ENCODE measurements around the gene OLFML2A.

The OLFML2A gene

DNA sequence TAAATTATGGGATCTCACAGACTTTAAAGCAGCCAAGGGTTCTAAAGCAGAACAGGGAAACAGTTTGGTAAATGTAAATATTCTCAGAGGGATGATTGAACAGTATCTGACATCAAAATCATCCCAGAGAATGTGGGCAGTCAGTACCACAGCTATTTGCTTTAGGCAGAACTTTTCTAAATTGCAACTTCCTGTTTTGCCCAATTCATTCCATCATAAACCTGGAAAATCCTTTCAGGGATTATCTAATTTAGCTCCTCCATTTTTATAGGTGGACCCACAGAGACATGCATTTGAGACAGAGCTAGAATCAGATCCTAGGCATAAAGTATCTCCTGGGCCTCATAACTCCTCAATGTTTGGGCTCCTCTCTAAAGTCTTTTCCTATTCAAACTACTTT lies 18.2 kb upstream of the OLFML2A start:
- no peak overlapping the region for H4K12ac ChIP-seq (ENCODE audit: low read depth, low read length)
- H3K27ac ChIP-seq (ENCODE audit: low read depth, low read length): no peak overlapping the region
- no peaks in the 10 kb centered on the region for H3K79me1 ChIP-seq (ENCODE audit: low read length)
- H3K23ac ChIP-seq (ENCODE audit: low read length): no peak overlapping the region
- no peak overlapping the region for H3K4me3 ChIP-seq (ENCODE audit: low read depth, low read length)
- no peak overlapping the region for H3K18ac ChIP-seq (ENCODE audit: low read length)
- H3K9ac ChIP-seq (ENCODE audit: low read length): no peak overlapping the region
- no peak overlapping the region for H3K14ac ChIP-seq (ENCODE audit: low read length)
- H2BK12ac ChIP-seq (ENCODE audit: low read length): no peak overlapping the region
- H2BK120ac ChIP-seq (ENCODE audit: insufficient read depth, low read length, poor library complexity): no peak overlapping the region
- no peak overlapping the region for H3K4ac ChIP-seq (ENCODE audit: low read depth, low read length)
- H4K8ac ChIP-seq (ENCODE audit: low read depth, low read length): no peak overlapping the region
- no peaks in the 10 kb centered on the region for H3K79me2 ChIP-seq (ENCODE audit: control insufficient read depth, insufficient read depth, low read length, poor library complexity)
- H2AK5ac ChIP-seq (ENCODE audit: low read length): no peak overlapping the region
- no peak overlapping the region for H3K4me2 ChIP-seq (ENCODE audit: low read length)
- no peaks in the 10 kb centered on the region for H3K27me3 ChIP-seq (ENCODE audit: insufficient read depth, low read length)
- no peaks in the 10 kb centered on the region for H3K9me3 ChIP-seq (ENCODE audit: insufficient read depth, low read depth, low read length)
- H2AFZ ChIP-seq (ENCODE audit: insufficient read depth, low read length, poor library complexity): no peak overlapping the region
- H3K4me1 ChIP-seq (ENCODE audit: control insufficient read depth in 1 of 2, insufficient read depth in 2 of 2, low read length in 2 of 2): no peaks in the 10 kb centered on the region
- H2BK5ac ChIP-seq (ENCODE audit: low read depth, low read length, poor library complexity): no peak overlapping the region
- no peak overlapping the region for H4K91ac ChIP-seq (ENCODE audit: low read depth, low read length)
- H3K36me3 ChIP-seq (ENCODE audit: control insufficient read depth in 1 of 2, insufficient read depth in 2 of 2, low read length in 2 of 2): no peaks in the 10 kb centered on the region
- peak in 1 of 2 donors; percentile 34 for DNase-seq

DNA sequence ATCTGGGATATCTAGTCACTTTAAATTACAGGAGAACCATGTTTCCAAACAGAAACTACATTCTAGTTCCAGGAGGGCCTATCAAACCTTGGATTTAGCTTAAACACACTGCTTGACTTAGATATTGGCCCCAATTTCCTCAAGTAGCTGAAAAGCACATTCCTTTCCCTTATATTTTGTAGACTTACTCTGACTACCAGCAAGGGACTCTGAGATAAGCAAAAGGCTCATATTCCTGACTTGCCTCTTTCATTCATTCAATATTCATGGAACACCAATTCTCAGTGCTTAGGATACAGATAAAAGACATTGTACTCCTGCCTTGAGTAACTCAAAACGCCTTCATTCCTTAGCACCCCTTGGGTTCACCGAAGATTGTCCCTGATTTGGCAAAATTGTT lies 17.6 kb upstream of the OLFML2A start:
- no peak overlapping the region for H4K12ac ChIP-seq (ENCODE audit: low read depth, low read length)
- no peak overlapping the region for H3K9ac ChIP-seq (ENCODE audit: low read length)
- no peak overlapping the region for H4K91ac ChIP-seq (ENCODE audit: low read depth, low read length)
- no peak overlapping the region for H3K4ac ChIP-seq (ENCODE audit: low read depth, low read length)
- H3K4me3 ChIP-seq (ENCODE audit: low read depth, low read length): no peak overlapping the region
- peak in 1 of 2 donors; percentile 18 for DNase-seq
- no peak overlapping the region for H2BK5ac ChIP-seq (ENCODE audit: low read depth, low read length, poor library complexity)
- H3K27me3 ChIP-seq (ENCODE audit: insufficient read depth, low read length): no peaks in the 10 kb centered on the region
- H3K79me2 ChIP-seq (ENCODE audit: control insufficient read depth, insufficient read depth, low read length, poor library complexity): no peaks in the 10 kb centered on the region
- H3K18ac ChIP-seq (ENCODE audit: low read length): no peak overlapping the region
- WGBS (ENCODE audit: extremely low coverage, insufficient coverage, insufficient read length): no CpG with 5 or more reads among the region's 2 CpGs
- H3K27ac ChIP-seq (ENCODE audit: low read depth, low read length): no peak overlapping the region
- H3K14ac ChIP-seq (ENCODE audit: low read length): no peak overlapping the region
- H3K9me3 ChIP-seq (ENCODE audit: insufficient read depth, low read depth, low read length): no peaks in the 10 kb centered on the region
- H2BK120ac ChIP-seq (ENCODE audit: insufficient read depth, low read length, poor library complexity): no peak overlapping the region
- H2AK5ac ChIP-seq (ENCODE audit: low read length): no peak overlapping the region
- no peak overlapping the region for H3K23ac ChIP-seq (ENCODE audit: low read length)
- no peaks in the 10 kb centered on the region for H3K79me1 ChIP-seq (ENCODE audit: low read length)
- no peak overlapping the region for H2BK12ac ChIP-seq (ENCODE audit: low read length)
- H4K8ac ChIP-seq (ENCODE audit: low read depth, low read length): no peak overlapping the region
- no peaks in the 10 kb centered on the region for H3K4me1 ChIP-seq (ENCODE audit: control insufficient read depth in 1 of 2, insufficient read depth in 2 of 2, low read length in 2 of 2)
- no peak overlapping the region for H2AFZ ChIP-seq (ENCODE audit: insufficient read depth, low read length, poor library complexity)
- H3K36me3 ChIP-seq (ENCODE audit: control insufficient read depth in 1 of 2, insufficient read depth in 2 of 2, low read length in 2 of 2): no peaks in the 10 kb centered on the region
- no peak overlapping the region for H3K4me2 ChIP-seq (ENCODE audit: low read length)

DNA sequence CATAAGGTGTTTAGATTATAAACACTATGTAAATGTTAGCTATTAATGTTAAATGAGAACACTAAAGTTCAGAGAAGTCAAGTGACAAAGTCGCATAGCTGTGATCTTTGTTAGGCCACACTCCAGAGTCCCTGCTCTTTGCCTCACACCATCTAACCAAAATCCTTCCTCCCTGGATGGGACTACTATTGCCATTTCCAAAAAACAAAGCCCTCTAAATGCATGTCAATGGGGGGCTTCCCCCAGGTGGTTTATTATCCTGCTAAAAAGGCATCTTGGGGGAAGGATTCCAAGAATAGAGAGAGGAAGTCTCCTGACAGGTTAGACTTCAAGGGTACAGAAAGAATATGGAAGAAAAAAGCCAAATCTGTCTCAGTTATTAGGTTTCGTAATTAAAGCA lies 16.2 kb upstream of the OLFML2A start:
- no CpG with 5 or more reads among the region's 2 CpGs for WGBS (ENCODE audit: extremely low coverage, insufficient coverage, insufficient read length)
- Histone ChIP-seq H4K8ac (ENCODE audit: low read depth, low read length) (no peak overlapping the region), H3K27me3 (ENCODE audit: insufficient read depth, low read length) (no peaks in the 10 kb centered on the region), H3K4me3 (ENCODE audit: low read depth, low read length) (no peak overlapping the region), H3K36me3 (ENCODE audit: control insufficient read depth in 1 of 2, insufficient read depth in 2 of 2, low read length in 2 of 2) (no peaks in the 10 kb centered on the region), H3K14ac (ENCODE audit: low read length) (no peak overlapping the region), H3K79me1 (ENCODE audit: low read length) (no peaks in the 10 kb centered on the region), H3K9me3 (ENCODE audit: insufficient read depth, low read depth, low read length) (no peaks in the 10 kb centered on the region), H3K18ac (ENCODE audit: low read length) (no peak overlapping the region), H3K4ac (ENCODE audit: low read depth, low read length) (no peak overlapping the region), H3K27ac (ENCODE audit: low read depth, low read length) (no peak overlapping the region), H2AK5ac (ENCODE audit: low read length) (no peak overlapping the region), H3K4me2 (ENCODE audit: low read length) (no peak overlapping the region), H4K91ac (ENCODE audit: low read depth, low read length) (no peak overlapping the region), H3K9ac (ENCODE audit: low read length) (no peak overlapping the region), H2AFZ (ENCODE audit: insufficient read depth, low read length, poor library complexity) (no peak overlapping the region), H2BK12ac (ENCODE audit: low read length) (no peak overlapping the region), H3K23ac (ENCODE audit: low read length) (no peak overlapping the region), H2BK120ac (ENCODE audit: insufficient read depth, low read length, poor library complexity) (no peak overlapping the region), H3K4me1 (ENCODE audit: control insufficient read depth in 1 of 2, insufficient read depth in 2 of 2, low read length in 2 of 2) (no peaks in the 10 kb centered on the region), H3K79me2 (ENCODE audit: control insufficient read depth, insufficient read depth, low read length, poor library complexity) (no peaks in the 10 kb centered on the region), H2BK5ac (ENCODE audit: low read depth, low read length, poor library complexity) (no peak overlapping the region), H4K12ac (ENCODE audit: low read depth, low read length) (no peak overlapping the region)
- DNase-seq: no peak

DNA sequence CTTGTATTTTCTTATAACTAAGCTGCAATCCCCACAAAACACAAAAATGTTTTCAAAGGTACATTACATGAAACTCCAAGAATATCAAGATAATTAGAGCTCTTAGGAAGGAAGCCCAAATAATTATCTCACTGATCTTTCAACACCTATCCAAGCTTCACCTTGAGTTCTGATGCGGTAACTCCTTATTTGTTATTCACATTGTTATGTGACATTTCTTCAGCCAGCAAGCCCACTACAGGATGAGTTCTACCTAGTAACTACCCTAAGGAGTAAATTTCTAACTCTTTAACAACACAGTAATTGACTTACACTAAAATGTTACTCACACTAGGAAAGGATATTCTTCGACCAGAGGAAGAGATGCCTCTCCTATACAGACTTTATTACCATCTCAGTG lies 15.7 kb upstream of the OLFML2A start:
- Histone ChIP-seq H2BK5ac (ENCODE audit: low read depth, low read length, poor library complexity) (no peak overlapping the region), H3K9ac (ENCODE audit: low read length) (no peak overlapping the region), H3K23ac (ENCODE audit: low read length) (no peak overlapping the region), H3K18ac (ENCODE audit: low read length) (no peak overlapping the region), H4K12ac (ENCODE audit: low read depth, low read length) (no peak overlapping the region), H3K79me1 (ENCODE audit: low read length) (no peaks in the 10 kb centered on the region), H3K4me3 (ENCODE audit: low read depth, low read length) (no peak overlapping the region), H4K91ac (ENCODE audit: low read depth, low read length) (no peak overlapping the region), H3K4me1 (ENCODE audit: control insufficient read depth in 1 of 2, insufficient read depth in 2 of 2, low read length in 2 of 2) (no peaks in the 10 kb centered on the region), H2AFZ (ENCODE audit: insufficient read depth, low read length, poor library complexity) (no peak overlapping the region), H3K79me2 (ENCODE audit: control insufficient read depth, insufficient read depth, low read length, poor library complexity) (no peaks in the 10 kb centered on the region), H4K8ac (ENCODE audit: low read depth, low read length) (no peak overlapping the region), H2AK5ac (ENCODE audit: low read length) (no peak overlapping the region), H3K27me3 (ENCODE audit: insufficient read depth, low read length) (no peaks in the 10 kb centered on the region), H2BK120ac (ENCODE audit: insufficient read depth, low read length, poor library complexity) (no peak overlapping the region), H3K4me2 (ENCODE audit: low read length) (no peak overlapping the region), H3K9me3 (ENCODE audit: insufficient read depth, low read depth, low read length) (no peaks in the 10 kb centered on the region), H3K14ac (ENCODE audit: low read length) (no peak overlapping the region), H3K4ac (ENCODE audit: low read depth, low read length) (no peak overlapping the region), H3K27ac (ENCODE audit: low read depth, low read length) (no peak overlapping the region), H3K36me3 (ENCODE audit: control insufficient read depth in 1 of 2, insufficient read depth in 2 of 2, low read length in 2 of 2) (no peaks in the 10 kb centered on the region), H2BK12ac (ENCODE audit: low read length) (no peak overlapping the region)
- no CpG with 5 or more reads among the region's 2 CpGs for WGBS (ENCODE audit: extremely low coverage, insufficient coverage, insufficient read length)
- DNase-seq: no peak

DNA sequence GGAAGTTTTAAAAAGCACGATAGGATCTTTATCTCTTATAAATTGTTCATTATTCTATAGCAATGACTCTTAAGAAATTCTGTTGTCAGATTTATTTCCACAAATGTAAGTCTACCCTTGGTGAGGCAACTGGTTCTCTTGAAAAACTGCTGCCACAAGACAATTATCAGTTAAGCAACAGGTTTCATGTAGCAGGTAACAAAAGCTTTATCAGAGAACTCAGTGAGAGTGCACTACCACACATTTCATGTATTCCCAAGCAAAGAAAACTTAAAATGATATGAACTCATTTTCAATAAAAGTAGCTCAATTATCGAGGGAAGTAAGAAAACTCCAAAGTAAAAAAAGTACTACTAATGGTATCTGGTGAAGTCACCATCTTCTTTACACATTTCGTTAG lies 15.2 kb upstream of the OLFML2A start:
- no peak overlapping the region for H2BK5ac ChIP-seq (ENCODE audit: low read depth, low read length, poor library complexity)
- H3K4me3 ChIP-seq (ENCODE audit: low read depth, low read length): no peak overlapping the region
- no peak overlapping the region for H4K91ac ChIP-seq (ENCODE audit: low read depth, low read length)
- H3K27me3 ChIP-seq (ENCODE audit: insufficient read depth, low read length): no peaks in the 10 kb centered on the region
- no peaks in the 10 kb centered on the region for H3K36me3 ChIP-seq (ENCODE audit: control insufficient read depth in 1 of 2, insufficient read depth in 2 of 2, low read length in 2 of 2)
- H2BK120ac ChIP-seq (ENCODE audit: insufficient read depth, low read length, poor library complexity): no peak overlapping the region
- H3K14ac ChIP-seq (ENCODE audit: low read length): no peak overlapping the region
- no peaks in the 10 kb centered on the region for H3K9me3 ChIP-seq (ENCODE audit: insufficient read depth, low read depth, low read length)
- H3K79me1 ChIP-seq (ENCODE audit: low read length): no peaks in the 10 kb centered on the region
- no peak overlapping the region for H2AFZ ChIP-seq (ENCODE audit: insufficient read depth, low read length, poor library complexity)
- H3K4ac ChIP-seq (ENCODE audit: low read depth, low read length): no peak overlapping the region
- no peak overlapping the region for H4K12ac ChIP-seq (ENCODE audit: low read depth, low read length)
- H2AK5ac ChIP-seq (ENCODE audit: low read length): no peak overlapping the region
- DNase-seq: no peak
- no peak overlapping the region for H3K9ac ChIP-seq (ENCODE audit: low read length)
- H3K27ac ChIP-seq (ENCODE audit: low read depth, low read length): no peak overlapping the region
- no peaks in the 10 kb centered on the region for H3K4me1 ChIP-seq (ENCODE audit: control insufficient read depth in 1 of 2, insufficient read depth in 2 of 2, low read length in 2 of 2)
- no peak overlapping the region for H3K18ac ChIP-seq (ENCODE audit: low read length)
- no peak overlapping the region for H4K8ac ChIP-seq (ENCODE audit: low read depth, low read length)
- H3K79me2 ChIP-seq (ENCODE audit: control insufficient read depth, insufficient read depth, low read length, poor library complexity): no peaks in the 10 kb centered on the region
- H3K4me2 ChIP-seq (ENCODE audit: low read length): no peak overlapping the region
- H2BK12ac ChIP-seq (ENCODE audit: low read length): no peak overlapping the region
- WGBS (ENCODE audit: extremely low coverage, insufficient coverage, insufficient read length): no CpG with 5 or more reads among the region's 3 CpGs
- no peak overlapping the region for H3K23ac ChIP-seq (ENCODE audit: low read length)
